ENCODE data around the gene JAML. TPM values are rescaled to one million over a fixed set of nuclear protein-coding genes. Genes with fewer than 3 reads are reported as not detected.

JAML gene
- total and polyA plus RNA-seq, 2 of the 8 experiments (the other 6 are each of a cell fraction or from before 2014, with no cell fraction given) = 0.12 to 0.58 TPM

DNA sequence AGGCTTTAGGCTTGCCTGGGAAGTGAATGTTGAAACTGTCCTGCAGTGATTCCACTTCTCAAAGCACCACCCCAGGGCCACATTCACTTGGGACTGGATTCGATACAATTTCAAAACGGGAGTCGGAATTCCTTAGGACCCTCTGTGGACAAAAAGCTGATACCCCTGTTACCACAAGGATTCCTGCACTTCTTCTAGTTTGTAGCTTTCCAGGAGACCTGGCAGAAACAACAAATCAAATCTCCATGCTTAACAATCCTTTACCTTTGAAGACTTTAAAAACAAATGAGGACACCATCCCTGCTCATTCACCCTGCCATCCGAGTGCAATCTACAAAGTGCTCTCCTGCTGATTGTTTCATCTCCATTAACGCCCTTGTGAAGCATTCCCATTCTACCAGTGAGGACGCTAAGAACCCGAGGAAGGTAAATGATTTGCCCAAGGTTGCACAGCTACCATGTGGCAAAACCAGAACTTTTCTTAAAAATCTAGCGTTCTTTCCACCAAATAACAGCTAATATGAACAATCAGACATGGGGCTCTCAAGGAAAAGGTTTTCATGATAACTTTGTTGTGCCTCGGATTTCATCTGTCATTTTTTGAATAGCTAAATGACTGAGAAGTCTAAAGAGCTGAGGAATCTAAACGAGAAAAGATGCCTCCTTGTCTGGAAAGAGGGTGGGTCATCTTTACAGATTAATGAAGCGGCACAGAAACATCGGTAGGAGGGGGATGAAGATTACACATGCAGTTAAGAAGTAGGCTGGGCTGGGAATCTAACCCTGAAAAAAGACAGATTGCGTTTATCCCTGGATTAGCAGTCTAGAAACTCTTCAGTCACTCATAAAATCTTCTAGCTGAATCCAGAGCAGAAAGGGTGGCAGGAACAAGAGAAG, 40.0 kb upstream of the JAML start:
- Histone ChIP-seq H3K27me3 (replicated peaks in 1 of 4; ENCODE audit: control insufficient read depth in 3 of 4, extremely low read depth in 1 of 4, insufficient read depth in 3 of 4, low read length in 3 of 4) (peaks cover 1 to 42% (median 31%) of the 10 kb centered on the region in 4 experiments), H3K4me3 (ENCODE audit: extremely low read depth in 1 of 4, insufficient read depth in 2 of 4, low read depth in 3 of 4, low read length in 4 of 4) (peak overlapping the region; percentile 28 to 59 (median 38); a peak in 7 of 8 replicates), H3K79me2 (ENCODE audit: control insufficient read depth in 1 of 2, insufficient read depth in 2 of 2, low read length in 2 of 2) (no peaks in the 10 kb centered on the region), H3K4ac (replicated peaks; ENCODE audit: insufficient read length, low read depth, low read length) (no peak overlapping the region), H3K36me3 (ENCODE audit: control insufficient read depth in 2 of 4, insufficient read depth in 4 of 4, low read length in 3 of 4) (no peaks in the 10 kb centered on the region), H3K79me1 (ENCODE audit: low read depth, low read length) (no peaks in the 10 kb centered on the region), H4K20me1 (replicated peaks in 1 of 2; ENCODE audit: control insufficient read depth in 1 of 2, insufficient read depth in 2 of 2, low read length in 2 of 2) (no peaks in the 10 kb centered on the region), H2BK120ac (replicated peaks; ENCODE audit: low read depth, low read length) (no peak overlapping the region), H4K91ac (replicated peaks; ENCODE audit: insufficient read length, low read length) (no peak overlapping the region), H3K18ac (ENCODE audit: extremely low read depth, low read length) (peak overlapping the region; percentile 79), H3K56ac (replicated peaks; ENCODE audit: insufficient read length, low read depth, low read length) (no peak overlapping the region), H2BK20ac (ENCODE audit: low read length) (0 out of 2 replicates have a peak overlapping the region, but pooled peaks have one; percentile 29), H3K4me2 (ENCODE audit: insufficient read depth in 1 of 2, low read depth in 2 of 2, low read length in 2 of 2) (peak overlapping the region; percentile 75 to 95), H3K23ac (ENCODE audit: insufficient read length) (no peak overlapping the region), H2BK5ac (ENCODE audit: low read depth, low read length) (no peak overlapping the region), H3K27ac (ENCODE audit: low read depth, low read length) (no peak overlapping the region), H4K5ac (ENCODE audit: insufficient read length, low read depth, low read length) (no peak overlapping the region), H3K14ac (ENCODE audit: insufficient read length) (no peak overlapping the region), H3K9me3 (ENCODE audit: insufficient read depth in 2 of 2, low read depth in 1 of 2, low read length in 1 of 2) (no peaks in the 10 kb centered on the region), H3K4me1 (replicated peaks in 1 of 4; ENCODE audit: control insufficient read depth in 3 of 4, insufficient read depth in 4 of 4, low read length in 3 of 4) (peaks cover 3 to 11% (median 4%) of the 10 kb centered on the region in 4 experiments; a peak in 4 of 7 replicates), H2BK15ac (ENCODE audit: low read length) (0 out of 2 replicates have a peak overlapping the region, but pooled peaks have one; percentile 37), H3K23me2 (ENCODE audit: low read depth, low read length) (peaks cover 5% of the 10 kb centered on the region; the same call in 1 of the 2 replicates), H4K8ac (ENCODE audit: extremely low read depth, insufficient read depth, low read length) (no peak overlapping the region), H2AFZ (ENCODE audit: low read length) (peak overlapping the region; percentile 86), H2BK12ac (ENCODE audit: low read depth, low read length) (peak overlapping the region; percentile 30), H2AK5ac (ENCODE audit: low read depth, low read length) (no peak overlapping the region), H3K9ac (replicated peaks in 1 of 4; ENCODE audit: extremely low read depth in 1 of 4, low read depth in 3 of 4, low read length in 3 of 4) (peak overlapping the region in 3 of 4 experiments; percentile 22 to 57 (median 35); a peak in 3 of 7 replicates)
- TF ChIP-seq NANOG (IDR thresholded peaks at IDR 0.05; ENCODE audit: insufficient read depth, low read depth, low read length, poor library complexity, severe bottlenecking) = peak; percentile 70
- TF ChIP-seq GABPA (IDR thresholded peaks at IDR 0.05; ENCODE audit: borderline replicate concordance, insufficient read depth, low read length) = no peak
- TF ChIP-seq CEBPB (IDR thresholded peaks at IDR 0.05; ENCODE audit: low read depth, low read length) = no peak
- TF ChIP-seq, protein P1, sequence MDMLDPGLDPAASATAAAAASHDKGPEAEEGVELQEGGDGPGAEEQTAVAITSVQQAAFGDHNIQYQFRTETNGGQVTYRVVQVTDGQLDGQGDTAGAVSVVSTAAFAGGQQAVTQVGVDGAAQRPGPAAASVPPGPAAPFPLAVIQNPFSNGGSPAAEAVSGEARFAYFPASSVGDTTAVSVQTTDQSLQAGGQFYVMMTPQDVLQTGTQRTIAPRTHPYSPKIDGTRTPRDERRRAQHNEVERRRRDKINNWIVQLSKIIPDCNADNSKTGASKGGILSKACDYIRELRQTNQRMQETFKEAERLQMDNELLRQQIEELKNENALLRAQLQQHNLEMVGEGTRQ (IDR thresholded peaks at IDR 0.05; ENCODE audit: low read length) = no peak
- no peak for DNase-seq (ENCODE audit: low read depth in 1 of 2, low spot score in 2 of 2)
- CTCF ChIA-PET (ENCODE audit: partially characterized antibody) = interaction anchor here (0.6 to 2.6 kb wide), 19 partner anchors 9 to 421 kb away, joined by 3 to 15 read pairs (median 5); partner anchors contain the start of gene JAML
- POLR2A ChIA-PET (ENCODE audit: partially characterized antibody) = interaction anchor here (1.2 to 1.5 kb wide), 6 partner anchors 11 to 127 kb away, joined by 3 to 6 read pairs (median 4); partner anchors contain the start of gene MPZL3
- no peak for FAIRE-seq
- WGBS, 2 experiments (ENCODE audit: extremely low coverage in 1 of 2, insufficient coverage in 1 of 2, insufficient read length in 1 of 2, insufficient replicate concordance in 2 of 2, low coverage in 1 of 2, low lambda C conversion rate in 2 of 2, missing lambda C conversion rate in 1 of 2) = 50% methylated on average over 13 of the region's 13 CpGs; no CpG with 5 or more reads in 1 of the 2 experiments

Measured in H1 (cell line).